Cerebellar nuclear complex (tissue), 1 donor: Measurements from ENCODE around the gene ADD3.
"Not testable (repeated sequence)": the region's sequence is repeated elsewhere in the genome, so short reads cannot be mapped to it uniquely, and the experiment has no call there.

Source experiments
- DNase-seq, 2 experiments: peaks; one replicate each; lab custom pipeline; 2025; lab: John Stamatoyannopoulos, UW

Gene ADD3

GRCh38 chr10:109977382-109977806, 30.4 kb upstream of the ADD3 start:
- DNase-seq = no peak

GRCh38 chr10:109978481-109978880, 29.3 kb upstream of the ADD3 start:
- no peak for DNase-seq

- no peak for DNase-seq
These were observed 28.6 kb upstream of the ADD3 start for GRCh38 chr10:109979215-109979614.

GRCh38 chr10:109981650-109982049, 26.1 kb upstream of the ADD3 start:
- DNase-seq = no peak

- no peak for DNase-seq
These were observed 25.7 kb upstream of the ADD3 start for GRCh38 chr10:109982123-109982522.

GRCh38 chr10:109982812-109983211, 25.0 kb upstream of the ADD3 start:
- no peak for DNase-seq

GRCh38 chr10:109984013-109984412, 23.8 kb upstream of the ADD3 start:
- DNase-seq = no peak

- DNase-seq = not testable (repeated sequence)
These were observed 22.0 kb upstream of the ADD3 start for GRCh38 chr10:109985768-109986167.

GRCh38 chr10:109987452-109988211, 20.2 kb upstream of the ADD3 start:
- DNase-seq = no peak

- DNase-seq = no peak
These were observed 19.6 kb upstream of the ADD3 start for GRCh38 chr10:109988212-109988596.

GRCh38 chr10:109991266-109991855, 16.4 kb upstream of the ADD3 start:
- DNase-seq = no peak

- no peak for DNase-seq
These were observed 15.3 kb upstream of the ADD3 start for GRCh38 chr10:109992485-109992884.

- DNase-seq = no peak
These were observed 14.0 kb upstream of the ADD3 start for GRCh38 chr10:109993551-109994330.

GRCh38 chr10:109994711-109995577, 12.8 kb upstream of the ADD3 start:
- DNase-seq = no peak

GRCh38 chr10:109995595-109995994, 12.2 kb upstream of the ADD3 start:
- no peak for DNase-seq

GRCh38 chr10:109996225-109996624, 11.6 kb upstream of the ADD3 start:
- no peak for DNase-seq

- no peak for DNase-seq
These were observed 11.0 kb upstream of the ADD3 start for GRCh38 chr10:109996766-109997171.

- DNase-seq = no peak
These were observed 10.6 kb upstream of the ADD3 start for GRCh38 chr10:109997233-109997632.

- DNase-seq = no peak
These were observed 9.3 kb upstream of the ADD3 start for GRCh38 chr10:109998513-109998912.

GRCh38 chr10:110002801-110003523, 4.8 kb upstream of the ADD3 start:
- DNase-seq = no peak

- DNase-seq = no peak
These were observed 4.3 kb upstream of the ADD3 start for GRCh38 chr10:110003524-110003885.
